ENCODE measurements around the gene FYCO1.

DNA sequence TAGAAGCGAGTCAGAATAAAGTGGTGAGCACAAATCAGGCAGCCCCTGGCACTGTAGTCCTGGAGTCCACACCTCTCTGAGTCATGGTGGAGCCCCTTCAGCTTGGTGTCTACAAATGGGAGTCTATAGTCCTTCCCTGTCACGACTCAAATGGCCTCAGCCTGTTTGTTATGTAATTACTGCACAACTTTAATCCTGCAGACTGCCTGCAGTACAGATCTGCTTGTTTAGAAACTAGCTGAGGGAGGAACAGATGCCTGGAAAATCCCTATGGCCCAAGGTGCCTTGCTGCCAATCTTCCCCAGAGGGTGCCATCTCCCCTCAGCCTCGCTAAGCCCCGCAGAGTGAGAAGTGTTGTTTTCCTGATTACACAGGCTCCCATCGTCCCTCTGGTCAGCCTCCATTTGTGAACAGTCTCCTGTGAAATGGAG, 56.3 kb downstream of the FYCO1 start:
- no peak for TF ChIP-seq POLR2AphosphoS5 (IDR thresholded peaks at IDR 0.05; ENCODE audit: low read depth, low read length)
- no peak for TF ChIP-seq POLR2A (IDR thresholded peaks at IDR 0.05; ENCODE audit: low read depth, low read length)

All from GM12892 (cell line).